ENCODE results near the gene PLEKHN1.
A peak's percentile ranks its signal among the peaks of the same experiment; 100 is the strongest.

Gene PLEKHN1

DNA sequence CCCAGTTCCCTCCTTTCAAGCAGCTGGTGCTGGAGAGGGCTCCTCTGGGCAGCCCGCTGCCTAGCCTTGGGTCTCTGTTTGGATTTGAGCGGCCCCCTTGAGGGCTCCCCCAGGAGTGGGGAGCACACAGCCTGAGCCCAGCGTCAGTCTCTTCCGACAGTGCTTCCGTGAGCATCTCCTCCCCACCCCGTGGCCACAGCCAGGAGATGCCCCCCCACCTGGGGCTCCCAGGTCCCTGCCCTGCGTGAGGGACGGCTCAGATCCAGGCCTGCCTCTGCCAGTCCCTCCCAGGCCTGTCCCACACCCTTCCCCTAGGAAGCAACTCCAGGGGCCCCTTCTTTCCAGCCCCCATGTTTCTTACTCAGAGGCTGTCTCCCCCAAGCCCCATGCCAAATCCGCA is 39.0 kb upstream of the PLEKHN1 start:
- TF ChIP-seq, protein P1, sequence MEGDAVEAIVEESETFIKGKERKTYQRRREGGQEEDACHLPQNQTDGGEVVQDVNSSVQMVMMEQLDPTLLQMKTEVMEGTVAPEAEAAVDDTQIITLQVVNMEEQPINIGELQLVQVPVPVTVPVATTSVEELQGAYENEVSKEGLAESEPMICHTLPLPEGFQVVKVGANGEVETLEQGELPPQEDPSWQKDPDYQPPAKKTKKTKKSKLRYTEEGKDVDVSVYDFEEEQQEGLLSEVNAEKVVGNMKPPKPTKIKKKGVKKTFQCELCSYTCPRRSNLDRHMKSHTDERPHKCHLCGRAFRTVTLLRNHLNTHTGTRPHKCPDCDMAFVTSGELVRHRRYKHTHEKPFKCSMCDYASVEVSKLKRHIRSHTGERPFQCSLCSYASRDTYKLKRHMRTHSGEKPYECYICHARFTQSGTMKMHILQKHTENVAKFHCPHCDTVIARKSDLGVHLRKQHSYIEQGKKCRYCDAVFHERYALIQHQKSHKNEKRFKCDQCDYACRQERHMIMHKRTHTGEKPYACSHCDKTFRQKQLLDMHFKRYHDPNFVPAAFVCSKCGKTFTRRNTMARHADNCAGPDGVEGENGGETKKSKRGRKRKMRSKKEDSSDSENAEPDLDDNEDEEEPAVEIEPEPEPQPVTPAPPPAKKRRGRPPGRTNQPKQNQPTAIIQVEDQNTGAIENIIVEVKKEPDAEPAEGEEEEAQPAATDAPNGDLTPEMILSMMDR (conservative IDR thresholded peaks at IDR 0.05): no peak
- H3K27ac ChIP-seq: peak overlapping the region; percentile 99; the same call in 1 of the 2 replicates

DNA sequence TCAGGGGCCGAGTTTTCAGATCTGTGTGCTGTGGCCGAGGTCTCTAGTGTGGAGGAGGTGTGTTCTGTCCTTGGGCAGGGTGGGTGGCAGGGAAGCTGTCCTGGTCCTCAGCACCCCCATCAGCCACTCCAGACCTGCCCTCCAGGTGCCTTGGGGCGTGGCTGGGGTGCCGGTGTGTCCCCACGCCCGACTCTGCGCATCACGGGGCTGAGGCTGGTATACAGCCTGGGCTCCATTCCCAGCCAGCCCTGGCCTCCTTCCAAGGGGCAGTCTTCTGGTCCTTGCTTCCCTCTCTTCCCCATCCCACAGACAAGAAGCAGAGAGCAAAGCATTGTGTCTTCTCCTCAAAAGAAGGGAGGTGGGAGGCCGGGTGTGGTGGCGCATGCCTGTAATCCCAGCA is 38.5 kb upstream of the PLEKHN1 start:
- TF ChIP-seq, protein P1 (conservative IDR thresholded peaks at IDR 0.05): no peak

DNA sequence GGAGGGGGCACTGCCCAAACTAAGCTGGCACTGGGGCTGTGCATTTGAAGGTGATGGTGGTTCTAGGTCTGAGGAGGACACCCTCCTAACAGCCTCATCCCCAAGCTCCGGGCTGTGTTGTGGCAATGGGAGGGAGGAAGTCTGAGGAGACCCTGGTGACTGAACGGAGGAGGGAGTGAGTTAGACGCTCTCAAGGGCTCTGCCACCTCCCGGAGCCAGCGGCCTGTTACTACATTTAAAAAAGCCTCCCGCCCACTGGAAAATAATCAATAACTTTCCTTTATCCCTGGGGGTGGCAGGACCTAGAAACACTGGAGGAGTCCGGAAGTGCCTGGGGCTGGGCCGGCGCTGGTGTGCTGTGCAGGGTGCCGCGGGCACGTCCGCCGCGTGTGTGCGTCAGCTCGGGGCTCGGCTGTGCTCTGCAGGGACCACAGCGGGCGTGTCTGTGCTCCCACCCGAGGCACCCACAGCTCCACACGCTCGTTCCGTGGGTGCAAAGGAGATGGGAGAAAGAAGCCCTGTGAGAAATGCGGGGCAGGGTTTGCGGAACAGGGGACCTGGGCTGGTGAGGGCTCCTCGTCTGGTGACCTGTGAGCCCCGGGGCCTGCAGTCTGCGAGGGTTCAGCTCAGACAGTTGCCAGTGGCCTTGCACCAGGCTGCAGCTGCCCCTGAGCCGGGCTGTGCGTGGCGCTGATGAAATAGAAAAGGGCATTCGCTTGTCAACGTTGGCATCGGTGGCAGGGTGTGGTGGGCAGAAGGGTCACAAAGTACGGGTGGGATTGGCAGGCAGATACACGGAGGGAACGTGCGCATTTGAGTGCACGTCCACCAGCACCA is 37.2 kb upstream of the PLEKHN1 start:
- H3K27ac ChIP-seq: peak overlapping the region; percentile 8; the same call in 1 of the 2 replicates
- TF ChIP-seq, protein P1 (conservative IDR thresholded peaks at IDR 0.05): no peak

More for the DNA sequence above, 38.5 kb upstream of the PLEKHN1 start:
- peak overlapping the region; percentile 99; the same call in 1 of the 2 replicates for H3K27ac ChIP-seq

DNA sequence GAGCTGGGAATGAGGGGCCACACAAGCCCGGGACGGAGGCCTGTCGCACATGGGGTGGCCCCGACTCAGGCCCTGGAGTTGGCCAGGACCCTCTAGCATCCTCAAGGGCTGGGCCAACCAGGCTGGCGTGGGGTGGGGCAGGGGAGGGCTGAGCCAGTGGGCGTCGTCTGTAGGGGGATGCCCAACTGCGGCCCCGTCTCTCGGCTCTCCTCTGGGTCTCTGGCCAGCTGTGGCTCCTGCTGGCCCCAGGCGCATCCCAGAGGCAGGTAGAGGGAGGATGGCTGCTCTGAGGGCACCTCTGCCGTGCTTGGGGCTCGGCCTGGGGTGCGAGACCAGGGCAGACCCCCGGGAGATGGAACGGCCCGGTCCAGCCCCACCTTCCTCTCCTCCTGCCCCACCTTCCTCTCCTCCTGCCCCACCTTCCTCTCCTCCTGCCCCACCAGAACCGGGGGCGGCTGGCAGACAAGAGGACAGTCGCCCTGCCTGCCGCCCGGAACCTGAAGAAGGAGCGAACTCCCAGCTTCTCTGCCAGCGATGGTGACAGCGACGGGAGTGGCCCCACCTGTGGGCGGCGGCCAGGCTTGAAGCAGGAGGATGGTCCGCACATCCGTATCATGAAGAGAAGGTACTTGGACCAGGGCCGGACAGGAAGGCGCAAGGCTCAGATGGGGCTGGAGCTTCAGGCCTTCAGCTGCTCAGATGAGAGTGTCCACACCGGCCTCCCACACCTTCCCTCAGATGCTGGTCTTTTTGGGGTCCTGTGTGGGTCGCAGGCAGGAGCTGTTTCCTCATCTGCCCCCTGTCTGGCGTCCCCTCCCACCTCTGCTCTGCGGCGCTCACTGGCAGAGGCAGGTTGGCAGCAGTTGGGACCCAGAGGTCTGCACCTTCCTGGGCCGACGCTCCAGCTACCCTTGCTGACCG is 36.3 kb upstream of the PLEKHN1 start:
- peak overlapping the region; percentile 80; the same call in 1 of the 2 replicates for H3K27ac ChIP-seq

DNA sequence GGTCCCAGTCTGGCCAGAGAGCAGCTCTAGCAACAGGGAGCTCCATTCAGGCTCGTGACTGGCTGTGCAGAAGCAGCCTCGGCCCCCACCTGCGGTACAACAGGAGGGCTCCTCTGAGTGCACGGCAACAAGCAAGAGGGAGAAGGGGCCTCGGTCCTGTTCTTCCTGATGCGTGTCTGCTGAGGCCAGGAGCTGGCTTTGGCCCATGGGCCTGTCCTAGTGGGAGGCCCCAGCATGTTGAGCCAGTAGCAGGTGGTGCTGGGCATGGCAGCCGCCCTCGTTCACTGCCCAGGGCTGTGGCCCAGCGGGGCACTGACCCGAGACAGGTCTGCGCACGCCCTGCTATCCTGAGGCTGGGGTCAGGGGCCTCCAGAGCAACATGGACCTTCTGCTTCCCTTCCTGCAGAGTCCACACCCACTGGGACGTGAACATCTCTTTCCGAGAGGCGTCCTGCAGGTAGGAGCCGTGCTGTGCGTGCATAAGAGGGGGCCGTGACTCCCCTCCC is 35.6 kb upstream of the PLEKHN1 start:
- TF ChIP-seq, protein P1 (conservative IDR thresholded peaks at IDR 0.05): no peak
- H3K27ac ChIP-seq: peak overlapping the region; percentile 80; the same call in 1 of the 2 replicates

More for the DNA sequence above, 36.3 kb upstream of the PLEKHN1 start:
- TF ChIP-seq, protein P1 (conservative IDR thresholded peaks at IDR 0.05): no peak

DNA sequence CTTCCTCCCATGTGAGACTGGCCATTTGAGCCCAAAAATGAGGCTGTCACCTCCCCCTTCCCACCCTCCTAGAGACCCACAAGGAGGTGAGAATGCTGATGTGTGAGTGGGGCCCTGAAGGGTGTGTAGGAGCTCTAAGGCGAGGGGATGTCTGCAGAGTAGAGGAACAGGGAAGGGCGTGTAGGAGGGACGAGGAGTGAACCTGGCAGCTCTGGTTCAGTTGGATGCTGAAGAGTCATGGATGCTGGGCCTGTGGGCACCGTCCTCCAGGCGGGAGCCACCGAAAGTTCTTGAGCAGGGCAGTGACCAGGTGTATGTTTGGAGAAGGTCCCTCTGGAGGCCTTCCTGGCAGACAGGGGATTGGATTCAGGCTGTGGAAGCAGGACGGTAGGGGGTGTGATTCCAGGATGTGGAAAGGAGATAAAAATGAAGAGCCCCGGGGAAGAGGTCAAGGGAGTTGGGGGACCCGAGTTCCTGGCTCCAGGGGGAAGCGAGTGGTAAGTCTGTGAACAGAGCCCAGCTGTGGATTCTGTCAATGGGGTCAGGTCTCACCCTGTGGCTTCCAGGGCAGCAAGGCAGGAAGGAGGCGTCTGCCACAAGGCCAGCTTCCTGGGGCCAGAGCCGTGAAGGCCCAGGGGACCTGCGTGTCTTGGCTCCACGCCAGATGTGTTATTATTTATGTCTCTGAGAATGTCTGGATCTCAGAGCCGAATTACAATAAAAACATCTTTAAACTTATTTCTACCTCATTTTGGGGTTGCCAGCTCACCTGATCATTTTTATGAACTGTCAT is 34.7 kb upstream of the PLEKHN1 start:
- H3K27ac ChIP-seq: peak overlapping the region; percentile 80
- TF ChIP-seq, protein P1 (conservative IDR thresholded peaks at IDR 0.05): no peak
